Mesendoderm (in vitro differentiated cells): ENCODE results near the gene ELP4.

Source experiments
- DNase-seq: peaks from one replicate; pipeline ENCODE4 v3.0.0; 2013
- H2AK5ac ChIP-seq: 2 replicates; pipeline ENCODE4 v1.6.1; 2013; ENCODE audit warnings: low read length, inconsistent platforms
- H2BK120ac ChIP-seq: 2 replicates; pipeline ENCODE4 v1.6.1; 2013; ENCODE audit warnings: low read depth, mild to moderate bottlenecking, low read length, moderate library complexity, mixed read lengths
- H2BK15ac ChIP-seq: replicated peaks from 2 replicates; pipeline ENCODE4 v1.6.1; 2013; ENCODE audit warnings: low read depth, mild to moderate bottlenecking, moderate library complexity
- H2BK5ac ChIP-seq: 2 replicates; pipeline ENCODE4 v1.6.1; 2013; ENCODE audit warnings: low read length, inconsistent platforms
- H3K18ac ChIP-seq: 2 replicates; pipeline ENCODE4 v1.6.1; 2013; ENCODE audit warnings: mild to moderate bottlenecking, low read length, mixed read lengths
- H3K23ac ChIP-seq: one replicate; pipeline ENCODE4 v1.6.1; 2013; ENCODE audit warnings: low read length
- H3K27ac ChIP-seq: 2 replicates; pipeline ENCODE4 v1.5.1; 2013; ENCODE audit warnings: low read depth, mild to moderate bottlenecking, inconsistent platforms, low read length, moderate library complexity
- H3K27me3 ChIP-seq: 2 replicates; pipeline ENCODE4 v1.6.1; 2013; ENCODE audit warnings: low read length, control low read depth, mild to moderate bottlenecking, inconsistent platforms; ENCODE audit not compliant: insufficient read depth, poor library complexity
- H3K36me3 ChIP-seq: 2 replicates; pipeline ENCODE4 v1.6.1; 2013; ENCODE audit warnings: low read length, inconsistent platforms; ENCODE audit not compliant: control insufficient read depth, insufficient read depth
- H3K4ac ChIP-seq: one replicate; pipeline ENCODE4 v1.6.1; 2013; ENCODE audit warnings: low read depth, mild to moderate bottlenecking, low read length, moderate library complexity
- H3K4me1 ChIP-seq: 2 replicates; pipeline ENCODE4 v1.6.1; 2013; ENCODE audit warnings: low read depth, low read length, inconsistent platforms; ENCODE audit not compliant: control insufficient read depth
- H3K4me2 ChIP-seq: 2 replicates; pipeline ENCODE4 v1.6.1; 2013; ENCODE audit warnings: low read length
- H3K4me3 ChIP-seq: 2 replicates; pipeline ENCODE4 v1.5.1; 2013; ENCODE audit warnings: mild to moderate bottlenecking, low read length
- H3K56ac ChIP-seq: one replicate; pipeline ENCODE4 v1.6.1; 2013; ENCODE audit warnings: low read length
- H3K79me1 ChIP-seq: 2 replicates; pipeline ENCODE4 v1.6.1; 2013; ENCODE audit warnings: low read length, inconsistent platforms
- H3K79me2 ChIP-seq: 2 replicates; pipeline ENCODE4 v1.6.1; 2013; ENCODE audit warnings: mild to moderate bottlenecking, low read length; ENCODE audit not compliant: control insufficient read depth, insufficient read depth
- H3K9ac ChIP-seq: 2 replicates; pipeline ENCODE4 v1.6.1; 2013; ENCODE audit warnings: low read length, inconsistent platforms
- H4K5ac ChIP-seq: one replicate; pipeline ENCODE4 v1.6.1; 2013; ENCODE audit warnings: low read length
- H4K8ac ChIP-seq: one replicate; pipeline ENCODE4 v1.6.1; 2013; ENCODE audit warnings: low read depth, mild to moderate bottlenecking, control low read depth, low read length, moderate library complexity
- WGBS: extraction: QIAGEN DNeasy Blood & Tissue Kit; methylation state at CpG from one replicate; pipeline ENCODE4 v1.1.7; 2013; ENCODE audit warnings: low lambda C conversion rate, missing lambda C conversion rate; ENCODE audit not compliant: insufficient coverage; ENCODE audit errors: extremely low coverage; 5-methylcytosine and 5-hydroxymethylcytosine counted together

ELP4 gene

GRCh38 chr11:31818874-31819331 is 309.3 kb downstream of the ELP4 start:
- DNase-seq, result peak; percentile 18
- Histone ChIP-seq H3K4me1 (peaks cover 1% of the 10 kb centered on the region), H3K27ac (no peak overlapping the region), H2BK5ac (no peak overlapping the region), H3K9ac (no peak overlapping the region), H3K79me2 (no peaks in the 10 kb centered on the region), H2BK15ac (no peak overlapping the region), H3K4ac (no peak overlapping the region), H3K23ac (no peak overlapping the region), H3K4me3 (no peak overlapping the region), H3K4me2 (no peak overlapping the region), H4K5ac (no peak overlapping the region), H2BK120ac (no peak overlapping the region), H2AK5ac (no peak overlapping the region), H3K56ac (no peak overlapping the region), H3K79me1 (no peaks in the 10 kb centered on the region), H3K27me3 (peaks cover 78% of the 10 kb centered on the region), H3K36me3 (no peaks in the 10 kb centered on the region), H4K8ac (no peak overlapping the region), H3K18ac (no peak overlapping the region)
- WGBS, result no CpG with 5 or more reads among the region's 26 CpGs

GRCh38 chr11:31819621-31820437 is 310.3 kb downstream of the ELP4 start:
- Histone ChIP-seq H4K8ac (no peak overlapping the region), H3K56ac (peak overlapping the region; percentile 20), H3K23ac (no peak overlapping the region), H3K4me1 (peaks cover 1% of the 10 kb centered on the region), H3K4ac (no peak overlapping the region), H3K27me3 (peaks cover 79% of the 10 kb centered on the region), H3K18ac (no peak overlapping the region), H3K79me2 (no peaks in the 10 kb centered on the region), H2BK15ac (no peak overlapping the region), H2AK5ac (no peak overlapping the region), H3K27ac (no peak overlapping the region), H3K4me3 (no peak overlapping the region), H3K9ac (peak overlapping the region; percentile 28), H4K5ac (no peak overlapping the region), H3K36me3 (no peaks in the 10 kb centered on the region), H2BK5ac (no peak overlapping the region), H2BK120ac (no peak overlapping the region), H3K79me1 (no peaks in the 10 kb centered on the region), H3K4me2 (peak overlapping the region; percentile 26)
- DNase-seq, result peak; percentile 66
- no CpG with 5 or more reads among the region's 55 CpGs for WGBS

GRCh38 chr11:31820438-31820818 is 310.9 kb downstream of the ELP4 start:
- H3K56ac ChIP-seq, result no peak overlapping the region
- peaks cover 81% of the 10 kb centered on the region for H3K27me3 ChIP-seq
- no peak overlapping the region for H3K23ac ChIP-seq
- H2AK5ac ChIP-seq, result no peak overlapping the region
- H3K4me2 ChIP-seq, result peak overlapping the region; percentile 26
- no peak overlapping the region for H4K5ac ChIP-seq
- no CpG with 5 or more reads among the region's 15 CpGs for WGBS
- H3K4ac ChIP-seq, result no peak overlapping the region
- no peak overlapping the region for H2BK5ac ChIP-seq
- no peaks in the 10 kb centered on the region for H3K79me2 ChIP-seq
- H3K18ac ChIP-seq, result no peak overlapping the region
- H2BK15ac ChIP-seq, result no peak overlapping the region
- H3K4me3 ChIP-seq, result no peak overlapping the region
- peak overlapping the region; percentile 28 for H3K9ac ChIP-seq
- H3K27ac ChIP-seq, result no peak overlapping the region
- DNase-seq, result peak; percentile 83
- no peak overlapping the region for H2BK120ac ChIP-seq
- H3K4me1 ChIP-seq, result peaks cover 1% of the 10 kb centered on the region
- no peak overlapping the region for H4K8ac ChIP-seq
- no peaks in the 10 kb centered on the region for H3K36me3 ChIP-seq
- H3K79me1 ChIP-seq, result no peaks in the 10 kb centered on the region

GRCh38 chr11:31821235-31821764 is 311.7 kb downstream of the ELP4 start:
- Histone ChIP-seq H2BK120ac (no peak overlapping the region), H3K4me1 (peaks cover 1% of the 10 kb centered on the region), H3K4me3 (no peak overlapping the region), H4K8ac (no peak overlapping the region), H3K79me2 (no peaks in the 10 kb centered on the region), H2BK15ac (no peak overlapping the region), H3K56ac (no peak overlapping the region), H3K9ac (no peak overlapping the region), H3K4ac (no peak overlapping the region), H3K79me1 (no peaks in the 10 kb centered on the region), H2BK5ac (no peak overlapping the region), H3K4me2 (no peak overlapping the region), H3K27ac (no peak overlapping the region), H4K5ac (no peak overlapping the region), H2AK5ac (no peak overlapping the region), H3K27me3 (peaks cover 81% of the 10 kb centered on the region), H3K36me3 (no peaks in the 10 kb centered on the region), H3K18ac (no peak overlapping the region), H3K23ac (no peak overlapping the region)
- no peak for DNase-seq
- WGBS, result no CpG with 5 or more reads among the region's 5 CpGs

- peaks cover 1% of the 10 kb centered on the region for H3K4me1 ChIP-seq
- H3K79me1 ChIP-seq, result no peaks in the 10 kb centered on the region
- no peak overlapping the region for H4K8ac ChIP-seq
- H3K9ac ChIP-seq, result no peak overlapping the region
- no peak overlapping the region for H3K18ac ChIP-seq
- WGBS, result no CpG with 5 or more reads among the region's 8 CpGs
- H2AK5ac ChIP-seq, result no peak overlapping the region
- no peak overlapping the region for H3K4ac ChIP-seq
- H3K27me3 ChIP-seq, result peaks cover 81% of the 10 kb centered on the region
- peak; percentile 3 for DNase-seq
- no peak overlapping the region for H2BK120ac ChIP-seq
- H3K4me3 ChIP-seq, result no peak overlapping the region
- H3K27ac ChIP-seq, result no peak overlapping the region
- H3K79me2 ChIP-seq, result no peaks in the 10 kb centered on the region
- no peaks in the 10 kb centered on the region for H3K36me3 ChIP-seq
- no peak overlapping the region for H3K23ac ChIP-seq
- no peak overlapping the region for H3K56ac ChIP-seq
- no peak overlapping the region for H2BK5ac ChIP-seq
- no peak overlapping the region for H4K5ac ChIP-seq
- H2BK15ac ChIP-seq, result no peak overlapping the region
- no peak overlapping the region for H3K4me2 ChIP-seq
Measured at GRCh38 chr11:31821766-31822165, 312.2 kb downstream of the ELP4 start.
